PFSK-1 (cell line): Measurements from ENCODE around the gene UBE2E1.

ENCODE experiments used
- FOXP2 ChIP-seq: optimal IDR thresholded peaks from 2 replicates; pipeline ENCODE3; 2011; ENCODE audit warnings: borderline replicate concordance, control low read depth, inconsistent platforms; ENCODE audit not compliant: insufficient read depth; ENCODE audit errors: extremely low read length, extremely low read depth
- POLR2AphosphoS5 ChIP-seq: IDR thresholded peaks from 2 replicates; pipeline ENCODE4 v1.6.1; 2012; ENCODE audit warnings: low read depth, mild to moderate bottlenecking, control low read depth, low read length, moderate library complexity
- SIN3A ChIP-seq: IDR thresholded peaks from 2 replicates; pipeline ENCODE4 v1.6.1; 2012; ENCODE audit warnings: mild to moderate bottlenecking, low read length, moderate library complexity, borderline replicate concordance; ENCODE audit not compliant: insufficient read depth
- TAF1 ChIP-seq: IDR thresholded peaks from 2 replicates; pipeline ENCODE4 v1.6.1; 2012; ENCODE audit warnings: low read length, control low read depth, borderline replicate concordance; ENCODE audit not compliant: insufficient read depth
- TF ChIP-seq, protein P1 (sequence below), 2 experiments: IDR thresholded peaks; 2 replicates each; pipeline versions ENCODE4 v1.6.1 to v1.8.0; 2011 to 2012; ENCODE audit warnings: low read depth in 2 of 2, low read length in 2 of 2, control low read depth in 1 of 2, inconsistent platforms in 1 of 2, mild to moderate bottlenecking in 1 of 2, moderate library complexity in 1 of 2; ENCODE audit not compliant: insufficient read depth in 1 of 2

- TF ChIP-seq POLR2AphosphoS5, result no peak
- TF ChIP-seq, protein P1, sequence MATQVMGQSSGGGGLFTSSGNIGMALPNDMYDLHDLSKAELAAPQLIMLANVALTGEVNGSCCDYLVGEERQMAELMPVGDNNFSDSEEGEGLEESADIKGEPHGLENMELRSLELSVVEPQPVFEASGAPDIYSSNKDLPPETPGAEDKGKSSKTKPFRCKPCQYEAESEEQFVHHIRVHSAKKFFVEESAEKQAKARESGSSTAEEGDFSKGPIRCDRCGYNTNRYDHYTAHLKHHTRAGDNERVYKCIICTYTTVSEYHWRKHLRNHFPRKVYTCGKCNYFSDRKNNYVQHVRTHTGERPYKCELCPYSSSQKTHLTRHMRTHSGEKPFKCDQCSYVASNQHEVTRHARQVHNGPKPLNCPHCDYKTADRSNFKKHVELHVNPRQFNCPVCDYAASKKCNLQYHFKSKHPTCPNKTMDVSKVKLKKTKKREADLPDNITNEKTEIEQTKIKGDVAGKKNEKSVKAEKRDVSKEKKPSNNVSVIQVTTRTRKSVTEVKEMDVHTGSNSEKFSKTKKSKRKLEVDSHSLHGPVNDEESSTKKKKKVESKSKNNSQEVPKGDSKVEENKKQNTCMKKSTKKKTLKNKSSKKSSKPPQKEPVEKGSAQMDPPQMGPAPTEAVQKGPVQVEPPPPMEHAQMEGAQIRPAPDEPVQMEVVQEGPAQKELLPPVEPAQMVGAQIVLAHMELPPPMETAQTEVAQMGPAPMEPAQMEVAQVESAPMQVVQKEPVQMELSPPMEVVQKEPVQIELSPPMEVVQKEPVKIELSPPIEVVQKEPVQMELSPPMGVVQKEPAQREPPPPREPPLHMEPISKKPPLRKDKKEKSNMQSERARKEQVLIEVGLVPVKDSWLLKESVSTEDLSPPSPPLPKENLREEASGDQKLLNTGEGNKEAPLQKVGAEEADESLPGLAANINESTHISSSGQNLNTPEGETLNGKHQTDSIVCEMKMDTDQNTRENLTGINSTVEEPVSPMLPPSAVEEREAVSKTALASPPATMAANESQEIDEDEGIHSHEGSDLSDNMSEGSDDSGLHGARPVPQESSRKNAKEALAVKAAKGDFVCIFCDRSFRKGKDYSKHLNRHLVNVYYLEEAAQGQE (IDR thresholded peaks at IDR 0.05; ENCODE audit: insufficient read depth in 1 of 2, low read depth in 2 of 2, low read length in 2 of 2), result no peak
- TF ChIP-seq TAF1, result no peak
- no peak for TF ChIP-seq SIN3A
- no peak for TF ChIP-seq FOXP2
Observed at GRCh38 chr3:23889950-23890349, 84.2 kb downstream of the UBE2E1 start.
